ENCODE data around the gene PFKFB1. TPM values are rescaled to one million over a fixed set of nuclear protein-coding genes. Genes with fewer than 3 reads are reported as not detected.

Gene PFKFB1
- total RNA-seq, 1 experiment from 2014 or later = 0.36 TPM

DNA sequence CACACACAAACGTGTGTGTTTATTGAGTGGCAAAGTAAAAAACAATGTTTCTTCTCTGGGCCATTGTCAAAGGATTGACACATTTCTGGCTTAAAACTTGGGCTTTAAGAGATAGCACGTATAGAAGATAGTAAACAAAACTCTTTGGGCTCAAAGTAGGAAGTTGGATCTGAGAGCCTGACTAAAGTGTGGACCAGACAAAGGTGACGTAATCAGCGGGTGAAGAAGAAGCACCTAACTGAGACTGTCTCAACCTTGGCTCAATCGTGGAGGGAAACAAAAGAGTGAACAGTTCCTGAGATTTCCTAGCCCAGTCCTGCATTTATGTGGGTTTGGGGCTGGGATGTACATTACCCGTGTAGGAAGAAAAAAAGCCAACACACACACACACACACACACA, 13.7 kb downstream of the PFKFB1 start:
- ATAC-seq (no peak), DNase-seq (ENCODE audit: low read depth, low spot score) (no peak)
- H3K27ac ChIP-seq (ENCODE audit: low read length) = no peak overlapping the region
- ChIA-PET POLR2A (no interaction called here), CTCF (no interaction called here)
- in situ Hi-C loops (cut with HindIII; ENCODE audit: low pct_unique_long_range_greater_than_20kb, low sequenced_read_pairs) (no loop called here), intact Hi-C loops (cut with micrococcal nuclease; ENCODE audit: unreplicated experiment) (no loop called here)
- no peak overlapping the region for H3K4me3 ChIP-seq (ENCODE audit: low read depth in 2 of 2, low read length in 2 of 2)
- no peak for TF ChIP-seq SIN3A (IDR thresholded peaks at IDR 0.05; ENCODE audit: borderline replicate concordance, insufficient read depth, low read depth, low read length)
- TF ChIP-seq POLR2AphosphoS5 (IDR thresholded peaks at IDR 0.05; ENCODE audit: low read depth, low read length) = no peak
- TF ChIP-seq, protein P1, sequence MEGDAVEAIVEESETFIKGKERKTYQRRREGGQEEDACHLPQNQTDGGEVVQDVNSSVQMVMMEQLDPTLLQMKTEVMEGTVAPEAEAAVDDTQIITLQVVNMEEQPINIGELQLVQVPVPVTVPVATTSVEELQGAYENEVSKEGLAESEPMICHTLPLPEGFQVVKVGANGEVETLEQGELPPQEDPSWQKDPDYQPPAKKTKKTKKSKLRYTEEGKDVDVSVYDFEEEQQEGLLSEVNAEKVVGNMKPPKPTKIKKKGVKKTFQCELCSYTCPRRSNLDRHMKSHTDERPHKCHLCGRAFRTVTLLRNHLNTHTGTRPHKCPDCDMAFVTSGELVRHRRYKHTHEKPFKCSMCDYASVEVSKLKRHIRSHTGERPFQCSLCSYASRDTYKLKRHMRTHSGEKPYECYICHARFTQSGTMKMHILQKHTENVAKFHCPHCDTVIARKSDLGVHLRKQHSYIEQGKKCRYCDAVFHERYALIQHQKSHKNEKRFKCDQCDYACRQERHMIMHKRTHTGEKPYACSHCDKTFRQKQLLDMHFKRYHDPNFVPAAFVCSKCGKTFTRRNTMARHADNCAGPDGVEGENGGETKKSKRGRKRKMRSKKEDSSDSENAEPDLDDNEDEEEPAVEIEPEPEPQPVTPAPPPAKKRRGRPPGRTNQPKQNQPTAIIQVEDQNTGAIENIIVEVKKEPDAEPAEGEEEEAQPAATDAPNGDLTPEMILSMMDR (IDR thresholded peaks at IDR 0.05) = no peak
- TF ChIP-seq, protein P2, sequence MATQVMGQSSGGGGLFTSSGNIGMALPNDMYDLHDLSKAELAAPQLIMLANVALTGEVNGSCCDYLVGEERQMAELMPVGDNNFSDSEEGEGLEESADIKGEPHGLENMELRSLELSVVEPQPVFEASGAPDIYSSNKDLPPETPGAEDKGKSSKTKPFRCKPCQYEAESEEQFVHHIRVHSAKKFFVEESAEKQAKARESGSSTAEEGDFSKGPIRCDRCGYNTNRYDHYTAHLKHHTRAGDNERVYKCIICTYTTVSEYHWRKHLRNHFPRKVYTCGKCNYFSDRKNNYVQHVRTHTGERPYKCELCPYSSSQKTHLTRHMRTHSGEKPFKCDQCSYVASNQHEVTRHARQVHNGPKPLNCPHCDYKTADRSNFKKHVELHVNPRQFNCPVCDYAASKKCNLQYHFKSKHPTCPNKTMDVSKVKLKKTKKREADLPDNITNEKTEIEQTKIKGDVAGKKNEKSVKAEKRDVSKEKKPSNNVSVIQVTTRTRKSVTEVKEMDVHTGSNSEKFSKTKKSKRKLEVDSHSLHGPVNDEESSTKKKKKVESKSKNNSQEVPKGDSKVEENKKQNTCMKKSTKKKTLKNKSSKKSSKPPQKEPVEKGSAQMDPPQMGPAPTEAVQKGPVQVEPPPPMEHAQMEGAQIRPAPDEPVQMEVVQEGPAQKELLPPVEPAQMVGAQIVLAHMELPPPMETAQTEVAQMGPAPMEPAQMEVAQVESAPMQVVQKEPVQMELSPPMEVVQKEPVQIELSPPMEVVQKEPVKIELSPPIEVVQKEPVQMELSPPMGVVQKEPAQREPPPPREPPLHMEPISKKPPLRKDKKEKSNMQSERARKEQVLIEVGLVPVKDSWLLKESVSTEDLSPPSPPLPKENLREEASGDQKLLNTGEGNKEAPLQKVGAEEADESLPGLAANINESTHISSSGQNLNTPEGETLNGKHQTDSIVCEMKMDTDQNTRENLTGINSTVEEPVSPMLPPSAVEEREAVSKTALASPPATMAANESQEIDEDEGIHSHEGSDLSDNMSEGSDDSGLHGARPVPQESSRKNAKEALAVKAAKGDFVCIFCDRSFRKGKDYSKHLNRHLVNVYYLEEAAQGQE (IDR thresholded peaks at IDR 0.05; ENCODE audit: insufficient read depth in 1 of 2, low read depth in 2 of 2, low read length in 1 of 2) = no peak
- TF ChIP-seq TCF7L2 (IDR thresholded peaks at IDR 0.05; ENCODE audit: low read depth, low read length) = no peak
- H3K4me1 ChIP-seq (ENCODE audit: control insufficient read depth, insufficient read depth, low read length) = no peaks in the 10 kb centered on the region
- no peaks in the 10 kb centered on the region for H3K9me3 ChIP-seq (ENCODE audit: control insufficient read depth, insufficient read depth, low read depth, low read length)
- BruUV-seq (replicated peaks) = no TSS peak
- no peaks in the 10 kb centered on the region for H3K36me3 ChIP-seq (ENCODE audit: control insufficient read depth, insufficient read depth, low read length)
- H3K27me3 ChIP-seq (ENCODE audit: control insufficient read depth, insufficient read depth, low read length) = no peaks in the 10 kb centered on the region

DNA sequence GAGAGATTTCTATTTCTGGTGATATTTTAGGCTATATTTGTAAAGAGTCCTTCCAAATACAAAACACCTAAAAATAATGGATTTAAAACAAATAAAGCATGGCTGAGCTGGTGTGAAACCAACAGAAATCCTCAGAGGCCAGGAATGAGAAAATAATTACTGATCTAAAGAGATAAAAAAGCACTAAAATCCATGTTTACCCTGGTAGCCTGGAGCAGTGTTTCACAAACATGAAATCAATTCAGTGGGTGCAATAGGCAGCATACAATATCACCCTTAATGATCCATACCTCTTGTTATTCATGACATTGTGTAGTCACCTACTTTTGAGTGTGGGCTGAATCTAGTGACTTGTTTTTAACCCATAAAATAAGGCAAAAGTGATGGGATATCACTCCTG, 14.6 kb downstream of the PFKFB1 start:
- Histone ChIP-seq H3K4me3 (ENCODE audit: low read depth in 2 of 2, low read length in 2 of 2) (no peak overlapping the region), H3K36me3 (ENCODE audit: control insufficient read depth, insufficient read depth, low read length) (no peaks in the 10 kb centered on the region), H3K4me1 (ENCODE audit: control insufficient read depth, insufficient read depth, low read length) (no peaks in the 10 kb centered on the region), H3K27ac (ENCODE audit: low read length) (no peak overlapping the region), H3K27me3 (ENCODE audit: control insufficient read depth, insufficient read depth, low read length) (no peaks in the 10 kb centered on the region), H3K9me3 (ENCODE audit: control insufficient read depth, insufficient read depth, low read depth, low read length) (no peaks in the 10 kb centered on the region)
- no TSS peak for BruUV-seq (replicated peaks)
- intact Hi-C loops (cut with micrococcal nuclease; ENCODE audit: unreplicated experiment) = no loop called here
- DNase-seq (ENCODE audit: low read depth, low spot score) (no peak), ATAC-seq (no peak)
- in situ Hi-C loops (cut with HindIII; ENCODE audit: low pct_unique_long_range_greater_than_20kb, low sequenced_read_pairs) = no loop called here
- CTCF ChIA-PET = no interaction called here
- no peak for TF ChIP-seq TCF7L2 (IDR thresholded peaks at IDR 0.05; ENCODE audit: low read depth, low read length)
- no peak for TF ChIP-seq POLR2AphosphoS5 (IDR thresholded peaks at IDR 0.05; ENCODE audit: low read depth, low read length)
- TF ChIP-seq, protein P2 (IDR thresholded peaks at IDR 0.05; ENCODE audit: insufficient read depth in 1 of 2, low read depth in 2 of 2, low read length in 1 of 2) = no peak
- TF ChIP-seq SIN3A (IDR thresholded peaks at IDR 0.05; ENCODE audit: borderline replicate concordance, insufficient read depth, low read depth, low read length) = no peak
- TF ChIP-seq, protein P1 (IDR thresholded peaks at IDR 0.05) = no peak
- POLR2A ChIA-PET = no interaction called here

All from Panc1 (cell line).